Ishikawa (cell line): Measurements from ENCODE around the gene DGKZ.

Experiments used
- CEBPB ChIP-seq: IDR thresholded peaks from 2 replicates; pipeline ENCODE4 v1.6.1; 2012
- CREB1 ChIP-seq: IDR thresholded peaks from 2 replicates; pipeline ENCODE4 v1.6.1; 2012; ENCODE audit warnings: low read depth
- EGR1 ChIP-seq: IDR thresholded peaks from 2 replicates; pipeline ENCODE4 v1.6.1; 2012
- EP300 ChIP-seq: IDR thresholded peaks from 2 replicates; pipeline ENCODE4 v1.6.1; 2012; ENCODE audit warnings: borderline replicate concordance
- FOXM1 ChIP-seq: IDR thresholded peaks from 2 replicates; pipeline ENCODE4 v1.6.1; 2012; ENCODE audit warnings: low read depth, borderline replicate concordance
- NFIC ChIP-seq: IDR thresholded peaks from 2 replicates; pipeline ENCODE4 v1.6.1; 2012
- RAD21 ChIP-seq: IDR thresholded peaks from 2 replicates; pipeline ENCODE4 v1.6.1; 2012; ENCODE audit warnings: low read depth
- TAF1 ChIP-seq: IDR thresholded peaks from 2 replicates; pipeline ENCODE4 v1.6.1; 2012; ENCODE audit warnings: low read depth, mild to moderate bottlenecking
- TCF12 ChIP-seq: IDR thresholded peaks from 2 replicates; pipeline ENCODE4 v1.6.1; 2012; ENCODE audit warnings: low read depth
- TEAD4 ChIP-seq: IDR thresholded peaks from 2 replicates; pipeline ENCODE4 v1.6.1; 2012
- YY1 ChIP-seq: IDR thresholded peaks from 2 replicates; pipeline ENCODE4 v1.6.1; 2012; ENCODE audit warnings: low read depth
- ZBTB7A ChIP-seq: IDR thresholded peaks from 2 replicates; pipeline ENCODE4 v1.6.1; 2012; ENCODE audit warnings: low read depth
- TF ChIP-seq, protein P1 (sequence below): IDR thresholded peaks from 2 replicates; pipeline ENCODE4 v1.6.1; 2012
- TF ChIP-seq, protein P2 (sequence below): IDR thresholded peaks from 2 replicates; pipeline ENCODE4 v1.6.1; 2012
- TF ChIP-seq, protein P3 (sequence below): IDR thresholded peaks from 2 replicates; pipeline ENCODE4 v1.6.1; 2012; ENCODE audit warnings: low read depth, mild to moderate bottlenecking

The DGKZ gene

DNA sequence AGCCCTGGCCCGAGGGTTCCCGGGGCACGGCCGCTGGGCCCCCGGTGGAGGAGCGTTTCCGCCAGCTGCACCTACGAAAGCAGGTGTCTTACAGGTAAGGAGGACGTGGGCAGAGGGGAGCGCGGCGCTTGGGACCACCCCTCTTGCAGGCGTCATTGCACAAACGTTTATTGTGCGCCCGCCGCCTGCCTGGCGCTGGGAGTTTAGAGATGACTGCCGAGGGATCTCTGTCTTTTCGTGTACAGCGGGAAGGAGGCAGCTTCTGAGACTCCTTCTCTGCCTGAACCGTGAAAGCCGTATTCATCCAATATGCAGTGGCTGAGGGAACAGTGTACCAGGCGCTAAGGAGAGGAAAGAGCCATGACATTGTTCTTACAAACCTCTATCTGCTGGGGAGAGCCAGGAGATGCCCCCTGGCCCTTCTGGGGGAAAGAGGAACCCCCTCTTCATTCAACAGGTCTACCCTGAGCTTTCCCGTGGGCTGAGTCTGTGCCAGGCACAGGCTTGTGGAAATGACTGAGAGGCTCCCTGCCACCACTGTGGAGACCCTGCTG lies 13.8 kb upstream of the DGKZ start:
- no peak for TF ChIP-seq TEAD4
- TF ChIP-seq RAD21: no peak
- no peak for TF ChIP-seq EP300
- TF ChIP-seq YY1: no peak
- no peak for TF ChIP-seq CREB1
- no peak for TF ChIP-seq ZBTB7A
- TF ChIP-seq TAF1: no peak
- TF ChIP-seq, protein P1, sequence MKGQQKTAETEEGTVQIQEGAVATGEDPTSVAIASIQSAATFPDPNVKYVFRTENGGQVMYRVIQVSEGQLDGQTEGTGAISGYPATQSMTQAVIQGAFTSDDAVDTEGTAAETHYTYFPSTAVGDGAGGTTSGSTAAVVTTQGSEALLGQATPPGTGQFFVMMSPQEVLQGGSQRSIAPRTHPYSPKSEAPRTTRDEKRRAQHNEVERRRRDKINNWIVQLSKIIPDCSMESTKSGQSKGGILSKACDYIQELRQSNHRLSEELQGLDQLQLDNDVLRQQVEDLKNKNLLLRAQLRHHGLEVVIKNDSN: no peak
- TF ChIP-seq CEBPB: no peak
- TF ChIP-seq EGR1: no peak
- no peak for TF ChIP-seq TCF12
- no peak for TF ChIP-seq NFIC
- TF ChIP-seq FOXM1: no peak
- TF ChIP-seq, protein P2, sequence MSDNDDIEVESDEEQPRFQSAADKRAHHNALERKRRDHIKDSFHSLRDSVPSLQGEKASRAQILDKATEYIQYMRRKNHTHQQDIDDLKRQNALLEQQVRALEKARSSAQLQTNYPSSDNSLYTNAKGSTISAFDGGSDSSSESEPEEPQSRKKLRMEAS: no peak

DNA sequence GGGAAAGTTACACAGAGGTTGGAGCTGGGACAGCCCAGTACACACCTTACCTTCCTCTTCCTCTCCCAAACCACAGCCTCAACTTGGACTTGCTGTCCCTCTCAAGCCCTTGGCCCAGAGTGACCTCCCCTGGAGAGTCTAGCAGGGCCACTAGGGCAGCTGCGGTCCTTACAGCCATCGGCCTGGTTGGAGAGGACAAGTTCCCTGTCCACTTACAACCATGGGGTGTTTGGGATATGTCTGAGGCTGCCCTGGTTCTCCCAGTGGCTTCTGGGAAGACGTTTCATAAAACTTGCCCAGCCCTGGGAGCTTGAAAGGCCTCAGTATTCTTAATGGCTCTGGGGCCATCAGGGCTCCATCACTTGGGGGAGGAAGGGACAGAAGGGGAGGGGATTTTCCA lies 13.1 kb upstream of the DGKZ start:
- TF ChIP-seq ZBTB7A: no peak
- TF ChIP-seq EP300: no peak
- TF ChIP-seq TCF12: no peak
- TF ChIP-seq EGR1: no peak

DNA sequence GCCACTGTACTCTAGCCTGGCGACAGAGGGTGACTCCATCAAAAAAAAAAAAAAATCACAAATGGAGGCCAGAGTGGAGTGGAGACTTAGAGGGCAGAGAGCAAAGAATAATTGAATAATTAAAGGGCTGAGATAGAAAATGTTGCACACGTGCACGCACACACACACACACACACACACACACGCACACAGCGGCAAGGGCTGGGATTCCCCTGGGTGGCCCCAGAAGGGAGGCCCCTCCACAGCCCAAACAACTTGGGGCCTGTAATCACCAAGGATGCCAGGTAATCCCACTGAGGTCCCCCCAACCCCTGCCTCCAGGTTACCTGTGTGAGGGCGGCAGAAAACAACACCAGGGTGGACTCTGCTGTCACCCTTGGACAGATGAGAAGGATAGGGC lies 12.0 kb upstream of the DGKZ start:
- TF ChIP-seq TEAD4: no peak
- no peak for TF ChIP-seq CREB1

DNA sequence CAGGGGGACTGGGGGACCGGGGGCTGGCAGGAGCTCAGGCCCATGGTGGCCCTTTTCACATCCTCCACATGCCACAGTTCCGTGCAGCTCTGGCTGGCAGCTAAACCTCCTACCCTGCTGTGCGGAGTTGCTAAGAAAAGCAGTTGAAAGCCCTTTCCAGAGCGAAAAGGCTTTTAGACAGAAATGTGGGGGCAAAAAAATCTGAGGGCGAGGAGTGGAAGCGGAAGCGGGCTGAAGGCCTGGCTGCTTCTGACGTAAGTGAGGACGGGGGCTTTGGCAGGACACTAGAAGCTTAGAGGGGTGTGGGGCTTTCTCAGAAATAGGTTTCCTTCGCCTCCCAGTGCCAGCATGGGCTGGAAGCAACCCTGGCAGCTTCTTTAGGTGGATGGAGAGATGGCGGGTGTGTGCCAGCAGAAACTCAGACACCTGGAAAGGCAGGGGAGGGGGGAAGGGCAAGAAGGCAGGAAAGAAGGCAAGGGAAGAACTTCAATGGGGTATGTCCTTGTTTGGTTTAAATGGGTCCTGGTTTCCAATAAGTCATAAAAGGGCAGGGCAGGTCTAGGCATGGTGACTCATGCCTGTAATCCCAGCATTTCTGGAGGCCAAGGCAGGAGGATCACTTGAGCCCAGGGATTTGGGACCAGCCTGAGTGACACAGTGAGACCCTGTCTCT lies 11.2 kb upstream of the DGKZ start:
- TF ChIP-seq RAD21 (no peak), ZBTB7A (no peak), CREB1 (no peak), TEAD4 (no peak), YY1 (no peak), EGR1 (no peak), NFIC (no peak)
- TF ChIP-seq, protein P2: no peak
- TF ChIP-seq, protein P3, sequence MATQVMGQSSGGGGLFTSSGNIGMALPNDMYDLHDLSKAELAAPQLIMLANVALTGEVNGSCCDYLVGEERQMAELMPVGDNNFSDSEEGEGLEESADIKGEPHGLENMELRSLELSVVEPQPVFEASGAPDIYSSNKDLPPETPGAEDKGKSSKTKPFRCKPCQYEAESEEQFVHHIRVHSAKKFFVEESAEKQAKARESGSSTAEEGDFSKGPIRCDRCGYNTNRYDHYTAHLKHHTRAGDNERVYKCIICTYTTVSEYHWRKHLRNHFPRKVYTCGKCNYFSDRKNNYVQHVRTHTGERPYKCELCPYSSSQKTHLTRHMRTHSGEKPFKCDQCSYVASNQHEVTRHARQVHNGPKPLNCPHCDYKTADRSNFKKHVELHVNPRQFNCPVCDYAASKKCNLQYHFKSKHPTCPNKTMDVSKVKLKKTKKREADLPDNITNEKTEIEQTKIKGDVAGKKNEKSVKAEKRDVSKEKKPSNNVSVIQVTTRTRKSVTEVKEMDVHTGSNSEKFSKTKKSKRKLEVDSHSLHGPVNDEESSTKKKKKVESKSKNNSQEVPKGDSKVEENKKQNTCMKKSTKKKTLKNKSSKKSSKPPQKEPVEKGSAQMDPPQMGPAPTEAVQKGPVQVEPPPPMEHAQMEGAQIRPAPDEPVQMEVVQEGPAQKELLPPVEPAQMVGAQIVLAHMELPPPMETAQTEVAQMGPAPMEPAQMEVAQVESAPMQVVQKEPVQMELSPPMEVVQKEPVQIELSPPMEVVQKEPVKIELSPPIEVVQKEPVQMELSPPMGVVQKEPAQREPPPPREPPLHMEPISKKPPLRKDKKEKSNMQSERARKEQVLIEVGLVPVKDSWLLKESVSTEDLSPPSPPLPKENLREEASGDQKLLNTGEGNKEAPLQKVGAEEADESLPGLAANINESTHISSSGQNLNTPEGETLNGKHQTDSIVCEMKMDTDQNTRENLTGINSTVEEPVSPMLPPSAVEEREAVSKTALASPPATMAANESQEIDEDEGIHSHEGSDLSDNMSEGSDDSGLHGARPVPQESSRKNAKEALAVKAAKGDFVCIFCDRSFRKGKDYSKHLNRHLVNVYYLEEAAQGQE: no peak

DNA sequence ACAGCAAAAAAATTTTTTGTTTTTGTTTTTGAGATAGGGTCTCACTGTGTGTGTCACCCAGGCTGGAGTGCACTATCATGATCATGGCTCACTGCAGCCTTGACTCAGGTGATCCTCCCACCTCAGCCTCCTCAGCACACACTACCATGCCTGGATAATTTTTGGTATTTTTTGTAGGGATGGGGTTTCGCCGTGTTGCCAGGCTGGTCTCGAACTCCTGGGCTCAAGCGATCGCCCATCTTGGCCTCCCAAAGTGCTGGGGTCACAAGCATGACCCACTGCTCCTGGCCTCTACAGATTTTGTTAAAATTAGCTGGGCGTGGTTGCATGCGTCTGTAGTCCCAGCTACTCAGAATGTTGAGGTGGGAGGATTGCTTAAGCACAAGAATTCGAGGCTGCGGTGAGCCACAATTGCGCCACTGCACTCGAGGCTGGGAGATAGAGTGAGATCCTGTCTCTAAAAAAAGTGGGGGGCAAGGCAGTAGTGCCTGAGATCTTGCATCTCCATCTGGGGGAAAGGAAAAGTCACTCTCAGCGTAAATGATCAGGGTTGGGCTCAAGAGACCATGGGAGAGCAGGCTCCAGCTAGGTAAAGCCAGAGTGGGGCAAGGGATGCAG lies 10.6 kb upstream of the DGKZ start:
- TF ChIP-seq TAF1 (no peak), CREB1 (no peak), EGR1 (no peak), EP300 (no peak)
- TF ChIP-seq, protein P3: no peak
- TF ChIP-seq, protein P1: no peak

DNA sequence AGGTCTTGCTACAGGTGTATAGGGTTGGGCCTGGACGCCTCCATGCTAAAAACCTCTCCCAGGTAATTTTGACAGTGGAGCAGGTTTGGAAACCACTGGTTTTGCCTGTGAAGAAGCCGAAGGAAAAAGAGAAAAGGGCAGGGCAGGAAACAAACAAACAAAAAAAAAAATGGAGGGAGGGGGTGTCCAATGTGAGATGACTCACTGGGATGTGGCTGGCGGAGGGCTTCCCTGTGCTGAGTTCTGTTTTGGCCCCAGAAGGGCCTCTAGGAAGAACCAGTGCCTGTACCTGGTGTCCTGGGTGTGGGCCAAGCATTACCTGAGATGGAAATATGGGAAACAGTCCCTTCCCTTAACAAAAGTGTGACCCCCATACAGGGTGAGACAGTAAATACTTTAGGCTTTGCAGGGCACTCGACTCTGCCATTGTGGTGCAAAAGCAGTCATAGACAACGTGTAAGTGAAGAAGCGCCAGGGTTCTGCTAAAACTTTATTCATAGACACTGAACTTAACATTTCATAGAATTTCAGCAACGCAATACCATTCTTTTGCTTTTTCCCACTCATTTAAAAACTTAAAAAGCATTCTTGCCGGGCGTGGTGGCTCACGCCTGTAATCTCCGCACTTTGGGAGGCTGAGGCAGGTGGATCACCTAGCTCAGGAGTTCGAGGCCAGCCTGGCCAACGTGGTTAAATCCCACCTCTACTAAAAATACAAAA lies 9.5 kb upstream of the DGKZ start:
- TF ChIP-seq TAF1 (no peak), RAD21 (no peak), TCF12 (no peak), ZBTB7A (no peak), CEBPB (no peak), EP300 (no peak), CREB1 (no peak)
- TF ChIP-seq, protein P1: no peak
